ENCODE data around the gene SAMD14. TPM values are rescaled to one million over a fixed set of nuclear protein-coding genes. Genes with fewer than 3 reads are reported as not detected.

The SAMD14 gene
- total RNA-seq, 1 donor from 2014 or later, result 8.7 TPM

DNA sequence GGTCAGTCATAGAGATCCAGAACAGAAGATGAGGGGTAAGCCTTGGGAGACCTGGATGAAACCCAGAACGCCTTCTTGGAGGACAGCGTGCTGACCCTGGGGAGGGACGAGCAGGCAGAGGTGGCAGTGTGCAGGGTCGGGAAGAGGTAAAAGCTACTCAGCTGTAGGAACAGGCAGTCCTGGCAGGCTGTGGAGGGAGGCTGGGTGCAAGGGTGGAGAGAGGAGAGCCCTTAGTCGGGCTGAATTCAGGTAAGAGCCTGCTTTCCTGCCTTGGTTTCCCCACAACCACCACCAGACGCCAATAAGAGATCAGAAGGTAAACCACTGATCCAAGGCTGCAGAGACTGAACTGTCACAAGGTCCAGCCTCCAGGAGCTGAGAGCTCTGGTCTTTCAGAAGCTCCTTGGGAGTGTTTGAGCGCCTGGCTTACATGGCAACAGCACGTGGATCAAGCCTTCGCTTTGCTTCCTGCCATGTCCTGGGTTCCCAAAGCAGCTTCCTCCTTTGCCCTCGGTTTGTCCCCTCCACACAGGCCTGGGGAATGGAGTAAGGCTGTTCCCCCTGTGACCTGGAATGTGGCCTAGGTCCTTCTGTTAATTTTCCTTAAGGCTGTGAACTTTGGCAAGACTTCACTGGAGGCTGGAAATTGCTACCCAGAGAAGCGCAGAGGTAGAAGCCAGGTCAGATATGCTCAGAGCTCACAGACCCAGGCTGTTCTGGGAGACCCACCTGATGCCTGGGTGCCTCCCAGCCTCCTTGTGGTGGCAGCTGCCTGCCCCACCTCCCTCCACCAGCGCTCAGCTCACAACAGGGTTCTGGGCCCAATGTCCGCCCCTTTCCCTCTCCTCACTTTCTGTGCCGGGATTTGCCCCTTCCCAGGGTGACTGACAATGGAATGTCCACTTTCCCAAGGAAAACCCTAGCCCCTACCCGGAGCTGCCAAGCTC, 38.7 kb downstream of the SAMD14 start:
- Histone ChIP-seq H3K27ac (no peak overlapping the region), H2AFZ (replicated peaks) (no peak overlapping the region), H3K27me3 (no peaks in the 10 kb centered on the region), H3K79me2 (ENCODE audit: low read depth) (peaks cover 10% of the 10 kb centered on the region), H3K4me1 (peaks cover 13% of the 10 kb centered on the region), H3K9me3 (ENCODE audit: low read depth) (no peaks in the 10 kb centered on the region), H3K4me3 (no peak overlapping the region), H3F3A (ENCODE audit: low read depth) (peaks cover 8% of the 10 kb centered on the region), H3K9ac (no peak overlapping the region), H3K36me3 (no peaks in the 10 kb centered on the region), H3K4me2 (no peak overlapping the region), H4K20me1 (ENCODE audit: low read depth) (no peaks in the 10 kb centered on the region)
- no peak for TF ChIP-seq EZH2 (IDR thresholded peaks at IDR 0.05)
- TF ChIP-seq EZH2phosphoT487 (IDR thresholded peaks at IDR 0.05), result no peak
- H3K36me3 Mint-ChIP-seq, result no peaks in the 10 kb centered on the region
- H3K4me3 Mint-ChIP-seq, result no peak overlapping the region
- peaks cover 19% of the 10 kb centered on the region for H3K4me1 Mint-ChIP-seq
- no peak for DNase-seq (ENCODE audit: low spot score)
- H3K9me3 Mint-ChIP-seq, result no peaks in the 10 kb centered on the region
- peaks cover 20% of the 10 kb centered on the region for H3K27me3 Mint-ChIP-seq (ENCODE audit: insufficient read depth, low read depth)
- H3K27ac Mint-ChIP-seq, result no peak overlapping the region

DNA sequence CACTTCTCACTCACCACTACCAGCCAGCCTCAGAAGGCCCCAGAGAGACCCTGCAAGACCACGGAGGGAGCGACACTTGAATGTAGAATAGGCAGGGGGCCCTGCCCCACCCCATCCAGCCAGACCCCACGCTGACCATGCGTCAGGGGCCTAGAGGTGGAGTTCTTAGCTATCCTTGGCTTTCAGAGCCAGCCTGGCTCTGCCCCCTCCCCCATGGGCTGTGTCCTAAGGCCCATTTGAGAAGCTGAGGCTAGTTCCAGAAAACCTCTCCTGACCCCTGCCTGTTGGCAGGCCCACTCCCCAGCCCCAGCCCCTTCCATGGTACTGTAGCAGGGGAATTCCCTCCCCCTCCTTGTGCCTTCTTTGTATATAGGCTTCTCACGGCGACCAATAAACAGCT, 39.9 kb downstream of the SAMD14 start:
- Histone ChIP-seq H3K79me2 (ENCODE audit: low read depth) (no peaks in the 10 kb centered on the region), H4K20me1 (ENCODE audit: low read depth) (no peaks in the 10 kb centered on the region), H3F3A (ENCODE audit: low read depth) (peaks cover 14% of the 10 kb centered on the region), H2AFZ (replicated peaks) (no peak overlapping the region), H3K36me3 (no peaks in the 10 kb centered on the region), H3K4me2 (no peak overlapping the region), H3K9ac (no peak overlapping the region), H3K9me3 (ENCODE audit: low read depth) (no peaks in the 10 kb centered on the region), H3K27me3 (no peaks in the 10 kb centered on the region), H3K4me3 (no peak overlapping the region), H3K4me1 (peaks cover 8% of the 10 kb centered on the region), H3K27ac (no peak overlapping the region)
- H3K9me3 Mint-ChIP-seq, result no peaks in the 10 kb centered on the region
- TF ChIP-seq, protein P1, sequence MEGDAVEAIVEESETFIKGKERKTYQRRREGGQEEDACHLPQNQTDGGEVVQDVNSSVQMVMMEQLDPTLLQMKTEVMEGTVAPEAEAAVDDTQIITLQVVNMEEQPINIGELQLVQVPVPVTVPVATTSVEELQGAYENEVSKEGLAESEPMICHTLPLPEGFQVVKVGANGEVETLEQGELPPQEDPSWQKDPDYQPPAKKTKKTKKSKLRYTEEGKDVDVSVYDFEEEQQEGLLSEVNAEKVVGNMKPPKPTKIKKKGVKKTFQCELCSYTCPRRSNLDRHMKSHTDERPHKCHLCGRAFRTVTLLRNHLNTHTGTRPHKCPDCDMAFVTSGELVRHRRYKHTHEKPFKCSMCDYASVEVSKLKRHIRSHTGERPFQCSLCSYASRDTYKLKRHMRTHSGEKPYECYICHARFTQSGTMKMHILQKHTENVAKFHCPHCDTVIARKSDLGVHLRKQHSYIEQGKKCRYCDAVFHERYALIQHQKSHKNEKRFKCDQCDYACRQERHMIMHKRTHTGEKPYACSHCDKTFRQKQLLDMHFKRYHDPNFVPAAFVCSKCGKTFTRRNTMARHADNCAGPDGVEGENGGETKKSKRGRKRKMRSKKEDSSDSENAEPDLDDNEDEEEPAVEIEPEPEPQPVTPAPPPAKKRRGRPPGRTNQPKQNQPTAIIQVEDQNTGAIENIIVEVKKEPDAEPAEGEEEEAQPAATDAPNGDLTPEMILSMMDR (IDR thresholded peaks at IDR 0.05), result no peak
- TF ChIP-seq EZH2phosphoT487 (IDR thresholded peaks at IDR 0.05) (no peak), EZH2 (IDR thresholded peaks at IDR 0.05) (no peak)
- peaks cover 13% of the 10 kb centered on the region for H3K4me1 Mint-ChIP-seq
- no peak overlapping the region for H3K27ac Mint-ChIP-seq
- H3K36me3 Mint-ChIP-seq, result no peaks in the 10 kb centered on the region
- no peak for DNase-seq (ENCODE audit: low spot score)
- H3K27me3 Mint-ChIP-seq (ENCODE audit: insufficient read depth, low read depth), result peaks cover 20% of the 10 kb centered on the region
- no peak overlapping the region for H3K4me3 Mint-ChIP-seq

DNA sequence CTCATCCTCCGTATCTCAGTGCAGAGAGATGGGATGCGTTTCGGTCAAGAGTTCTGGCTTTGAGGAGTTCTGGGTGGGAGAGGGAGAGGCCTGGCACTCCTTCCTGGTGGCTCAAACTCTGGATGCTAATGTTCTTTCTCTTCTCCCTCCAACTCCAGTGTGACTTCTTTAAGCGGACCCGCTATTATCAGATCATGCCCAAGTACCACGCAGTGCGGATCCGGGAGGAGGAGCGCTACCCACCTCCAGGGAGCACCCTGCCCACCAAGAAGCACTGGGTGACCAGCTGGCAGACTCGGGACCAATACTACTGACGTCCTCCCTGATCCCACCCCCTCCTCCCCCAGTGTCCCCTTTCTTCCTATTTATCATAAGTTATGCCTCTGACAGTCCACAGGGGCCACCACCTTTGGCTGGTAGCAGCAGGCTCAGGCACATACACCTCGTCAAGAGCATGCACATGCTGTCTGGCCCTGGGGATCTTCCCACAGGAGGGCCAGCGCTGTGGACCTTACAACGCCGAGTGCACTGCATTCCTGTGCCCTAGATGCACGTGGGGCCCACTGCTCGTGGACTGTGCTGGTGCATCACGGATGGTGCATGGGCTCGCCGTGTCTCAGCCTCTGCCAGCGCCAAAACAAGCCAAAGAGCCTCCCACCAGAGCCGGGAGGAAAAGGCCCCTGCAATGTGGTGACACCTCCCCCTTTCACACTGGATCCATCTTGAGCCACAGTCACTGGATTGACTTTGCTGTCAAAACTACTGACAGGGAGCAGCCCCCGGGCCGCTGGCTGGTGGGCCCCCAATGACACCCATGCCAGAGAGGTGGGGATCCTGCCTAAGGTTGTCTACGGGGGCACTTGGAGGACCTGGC, 40.8 kb downstream of the SAMD14 start:
- no peaks in the 10 kb centered on the region for H3K79me2 ChIP-seq (ENCODE audit: low read depth)
- TF ChIP-seq EZH2 (IDR thresholded peaks at IDR 0.05), result no peak
- TF ChIP-seq EZH2phosphoT487 (IDR thresholded peaks at IDR 0.05), result no peak
- TF ChIP-seq, protein P1 (IDR thresholded peaks at IDR 0.05), result no peak
- peaks cover 19% of the 10 kb centered on the region for H3K27me3 Mint-ChIP-seq (ENCODE audit: insufficient read depth, low read depth)
- H3K27ac Mint-ChIP-seq, result peak overlapping the region; percentile 53
- H3K9ac ChIP-seq, result no peak overlapping the region
- no peaks in the 10 kb centered on the region for H3K9me3 Mint-ChIP-seq
- H3K4me1 Mint-ChIP-seq, result peaks cover 6% of the 10 kb centered on the region
- H3F3A ChIP-seq (ENCODE audit: low read depth), result peaks cover 20% of the 10 kb centered on the region
- H3K27me3 ChIP-seq, result no peaks in the 10 kb centered on the region
- no peak overlapping the region for H3K4me3 Mint-ChIP-seq
- DNase-seq (ENCODE audit: low spot score), result no peak
- H3K4me3 ChIP-seq, result no peak overlapping the region
- no peak overlapping the region for H3K4me2 ChIP-seq
- H3K9me3 ChIP-seq (ENCODE audit: low read depth), result no peaks in the 10 kb centered on the region
- H4K20me1 ChIP-seq (ENCODE audit: low read depth), result no peaks in the 10 kb centered on the region
- H3K4me1 ChIP-seq, result peaks cover 8% of the 10 kb centered on the region
- H3K36me3 ChIP-seq, result no peaks in the 10 kb centered on the region
- H3K27ac ChIP-seq, result no peak overlapping the region
- H3K36me3 Mint-ChIP-seq, result no peaks in the 10 kb centered on the region
- H2AFZ ChIP-seq (replicated peaks), result no peak overlapping the region
